ENCODE measurements around the gene PALM2AKAP2.

DNA sequence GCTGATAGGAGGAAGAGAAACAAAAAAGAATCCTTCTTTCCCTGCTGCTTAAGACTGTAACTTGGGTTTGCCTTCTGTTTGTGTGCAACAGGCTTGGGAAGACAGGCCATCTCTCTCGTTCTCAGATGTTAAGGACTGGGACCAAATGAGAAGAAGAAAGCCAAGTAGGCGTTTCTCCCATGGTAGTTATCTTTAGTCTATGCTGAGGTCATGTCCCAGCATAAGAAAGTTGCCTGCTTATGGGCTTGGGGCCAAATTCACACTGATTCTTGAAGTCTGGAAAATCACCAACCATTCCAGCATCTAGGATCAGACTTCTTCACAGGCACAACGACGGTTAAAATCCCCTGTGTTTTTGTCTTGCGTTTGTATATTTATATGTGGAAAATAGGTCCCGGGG lies 44.2 kb upstream of the PALM2AKAP2 start:
- no peak for TF ChIP-seq POLR2A (IDR thresholded peaks at IDR 0.05; ENCODE audit: low read length)
- no peak for TF ChIP-seq GATA1 (IDR thresholded peaks at IDR 0.05; ENCODE audit: low read depth, low read length)
